ENCODE results near the gene ZNF12. TPM values are rescaled to one million over a fixed set of nuclear protein-coding genes. Genes with fewer than 3 reads are reported as not detected.

ZNF12 gene
- total RNA-seq, 2 experiments from 2014 or later = 12.8 to 13.3 TPM

GRCh38 chr7:6649241-6649961 is 57.3 kb downstream of the ZNF12 start:
- CTCF ChIA-PET = no interaction called here
- H3K27ac Mint-ChIP-seq = no peak overlapping the region
- intact Hi-C loops (cut with micrococcal nuclease) = no loop called here
- no peaks in the 10 kb centered on the region for H3K27me3 Mint-ChIP-seq (ENCODE audit: low read depth)
- no peak overlapping the region for H3K4me3 Mint-ChIP-seq
- H3K4me1 Mint-ChIP-seq (ENCODE audit: low read depth) = no peaks in the 10 kb centered on the region
- H3K9me3 Mint-ChIP-seq = peaks cover 5% of the 10 kb centered on the region
- peaks cover 48% of the 10 kb centered on the region for H3K36me3 Mint-ChIP-seq (ENCODE audit: low read depth)
- no peak for DNase-seq

- CTCF ChIA-PET = no interaction called here
- Mint-ChIP-seq H3K9me3 (peaks cover 5% of the 10 kb centered on the region), H3K27ac (no peak overlapping the region), H3K4me1 (ENCODE audit: low read depth) (no peaks in the 10 kb centered on the region), H3K4me3 (no peak overlapping the region), H3K27me3 (ENCODE audit: low read depth) (no peaks in the 10 kb centered on the region), H3K36me3 (ENCODE audit: low read depth) (peaks cover 53% of the 10 kb centered on the region)
- DNase-seq = no peak
- intact Hi-C loops (cut with micrococcal nuclease) = no loop called here
Observed at GRCh38 chr7:6648815-6649104, 58.0 kb downstream of the ZNF12 start.

- H3K4me3 Mint-ChIP-seq = no peak overlapping the region
- H3K36me3 Mint-ChIP-seq (ENCODE audit: low read depth) = peaks cover 54% of the 10 kb centered on the region
- no peaks in the 10 kb centered on the region for H3K4me1 Mint-ChIP-seq (ENCODE audit: low read depth)
- H3K9me3 Mint-ChIP-seq = peaks cover 5% of the 10 kb centered on the region
- intact Hi-C loops (cut with micrococcal nuclease) = no loop called here
- no peaks in the 10 kb centered on the region for H3K27me3 Mint-ChIP-seq (ENCODE audit: low read depth)
- CTCF ChIA-PET = no interaction called here
- no peak overlapping the region for H3K27ac Mint-ChIP-seq
- DNase-seq = no peak
Observed at GRCh38 chr7:6648066-6648814, 58.5 kb downstream of the ZNF12 start.

- peaks cover 5% of the 10 kb centered on the region for H3K9me3 Mint-ChIP-seq
- CTCF ChIA-PET = no interaction called here
- H3K27me3 Mint-ChIP-seq (ENCODE audit: low read depth) = no peaks in the 10 kb centered on the region
- intact Hi-C loops (cut with micrococcal nuclease) = no loop called here
- DNase-seq = no peak
- peaks cover 54% of the 10 kb centered on the region for H3K36me3 Mint-ChIP-seq (ENCODE audit: low read depth)
- no peak overlapping the region for H3K4me3 Mint-ChIP-seq
- no peak overlapping the region for H3K27ac Mint-ChIP-seq
- no peaks in the 10 kb centered on the region for H3K4me1 Mint-ChIP-seq (ENCODE audit: low read depth)
Observed at GRCh38 chr7:6647541-6647940, 59.2 kb downstream of the ZNF12 start.

- H3K27me3 Mint-ChIP-seq (ENCODE audit: low read depth) = no peaks in the 10 kb centered on the region
- intact Hi-C loops (cut with micrococcal nuclease) = no loop called here
- H3K9me3 Mint-ChIP-seq = peaks cover 5% of the 10 kb centered on the region
- no peaks in the 10 kb centered on the region for H3K4me1 Mint-ChIP-seq (ENCODE audit: low read depth)
- CTCF ChIA-PET = interaction anchor here (0.6 kb wide), 1 partner anchor 14 kb away, joined by 3 read pairs; no protein-coding TSS in a partner anchor
- no peak overlapping the region for H3K27ac Mint-ChIP-seq
- peaks cover 53% of the 10 kb centered on the region for H3K36me3 Mint-ChIP-seq (ENCODE audit: low read depth)
- no peak for DNase-seq
- no peak overlapping the region for H3K4me3 Mint-ChIP-seq
Observed at GRCh38 chr7:6647080-6647479, 59.7 kb downstream of the ZNF12 start.

- no peaks in the 10 kb centered on the region for H3K4me1 Mint-ChIP-seq (ENCODE audit: low read depth)
- no peak overlapping the region for H3K27ac Mint-ChIP-seq
- CTCF ChIA-PET = interaction anchor here (0.6 kb wide), 1 partner anchor 13 kb away, joined by 3 read pairs; no protein-coding TSS in a partner anchor
- H3K36me3 Mint-ChIP-seq (ENCODE audit: low read depth) = peaks cover 51% of the 10 kb centered on the region
- no peak for DNase-seq
- H3K27me3 Mint-ChIP-seq (ENCODE audit: low read depth) = no peaks in the 10 kb centered on the region
- H3K4me3 Mint-ChIP-seq = no peak overlapping the region
- H3K9me3 Mint-ChIP-seq = peaks cover 5% of the 10 kb centered on the region
- intact Hi-C loops (cut with micrococcal nuclease) = no loop called here
Observed at GRCh38 chr7:6646465-6646864, 60.3 kb downstream of the ZNF12 start.

GRCh38 chr7:6644728-6645127 is 62.0 kb downstream of the ZNF12 start:
- Mint-ChIP-seq H3K9me3 (no peaks in the 10 kb centered on the region), H3K27ac (no peak overlapping the region), H3K4me3 (no peak overlapping the region), H3K27me3 (ENCODE audit: low read depth) (no peaks in the 10 kb centered on the region), H3K36me3 (ENCODE audit: low read depth) (peaks cover 44% of the 10 kb centered on the region), H3K4me1 (ENCODE audit: low read depth) (peaks cover 6% of the 10 kb centered on the region)
- intact Hi-C loops (cut with micrococcal nuclease) = no loop called here
- CTCF ChIA-PET = no interaction called here
- DNase-seq = no peak

GRCh38 chr7:6643915-6644625 is 62.7 kb downstream of the ZNF12 start:
- no peak for DNase-seq
- no peaks in the 10 kb centered on the region for H3K27me3 Mint-ChIP-seq (ENCODE audit: low read depth)
- intact Hi-C loops (cut with micrococcal nuclease) = no loop called here
- H3K36me3 Mint-ChIP-seq (ENCODE audit: low read depth) = peaks cover 44% of the 10 kb centered on the region
- peaks cover 13% of the 10 kb centered on the region for H3K4me1 Mint-ChIP-seq (ENCODE audit: low read depth)
- no peaks in the 10 kb centered on the region for H3K9me3 Mint-ChIP-seq
- CTCF ChIA-PET = no interaction called here
- no peak overlapping the region for H3K4me3 Mint-ChIP-seq
- H3K27ac Mint-ChIP-seq = no peak overlapping the region

- Mint-ChIP-seq H3K4me1 (ENCODE audit: low read depth) (peaks cover 22% of the 10 kb centered on the region), H3K9me3 (no peaks in the 10 kb centered on the region), H3K36me3 (ENCODE audit: low read depth) (peaks cover 43% of the 10 kb centered on the region), H3K27ac (no peak overlapping the region), H3K4me3 (no peak overlapping the region), H3K27me3 (ENCODE audit: low read depth) (no peaks in the 10 kb centered on the region)
- intact Hi-C loops (cut with micrococcal nuclease) = no loop called here
- CTCF ChIA-PET = no interaction called here
- no peak for DNase-seq
Observed at GRCh38 chr7:6642861-6643640, 63.7 kb downstream of the ZNF12 start.

- Mint-ChIP-seq H3K9me3 (no peaks in the 10 kb centered on the region), H3K4me3 (no peak overlapping the region), H3K27ac (no peak overlapping the region), H3K36me3 (ENCODE audit: low read depth) (peaks cover 40% of the 10 kb centered on the region), H3K27me3 (ENCODE audit: low read depth) (no peaks in the 10 kb centered on the region), H3K4me1 (ENCODE audit: low read depth) (peaks cover 26% of the 10 kb centered on the region)
- intact Hi-C loops (cut with micrococcal nuclease) = no loop called here
- DNase-seq = no peak
- CTCF ChIA-PET = no interaction called here
Observed at GRCh38 chr7:6642239-6642839, 64.4 kb downstream of the ZNF12 start.

- H3K27ac Mint-ChIP-seq = no peak overlapping the region
- no peak overlapping the region for H3K4me3 Mint-ChIP-seq
- DNase-seq = no peak
- no peaks in the 10 kb centered on the region for H3K9me3 Mint-ChIP-seq
- peaks cover 27% of the 10 kb centered on the region for H3K4me1 Mint-ChIP-seq (ENCODE audit: low read depth)
- peaks cover 34% of the 10 kb centered on the region for H3K36me3 Mint-ChIP-seq (ENCODE audit: low read depth)
- CTCF ChIA-PET = interaction anchor here (0.6 kb wide), 1 partner anchor 244 kb away, joined by 3 read pairs; no protein-coding TSS in a partner anchor
- intact Hi-C loops (cut with micrococcal nuclease) = no loop called here
- H3K27me3 Mint-ChIP-seq (ENCODE audit: low read depth) = no peaks in the 10 kb centered on the region
Observed at GRCh38 chr7:6641305-6642035, 65.3 kb downstream of the ZNF12 start.

All from activated naive CD4-positive, alpha-beta T cell treated with anti-CD3 and anti-CD28 coated beads for 36 hours (primary cell).